ENCODE results near the gene SENP5. TPM values are rescaled to one million over a fixed set of nuclear protein-coding genes. Genes with fewer than 3 reads are reported as not detected.
"Not testable (repeated sequence)": the region's sequence is repeated elsewhere in the genome, so short reads cannot be mapped to it uniquely, and the experiment has no call there.

SENP5 gene
- total RNA-seq, 2 donors from 2014 or later: 26.9 to 31.7 TPM

- intact Hi-C loops (cut with DNase I, micrococcal nuclease): no loop called here
- ATAC-seq (no peak), DNase-seq (no peak)
Measured at GRCh38 chr3:196872316-196872715, 4.6 kb downstream of the SENP5 start.

GRCh38 chr3:196874511-196875094, 6.9 kb downstream of the SENP5 start:
- DNase-seq; intact Hi-C loops (cut with DNase I, micrococcal nuclease); ATAC-seq: not testable (repeated sequence)

GRCh38 chr3:196875258-196875657, 7.5 kb downstream of the SENP5 start:
- no peak for DNase-seq
- intact Hi-C loops (cut with DNase I, micrococcal nuclease): no loop called here
- no peak for ATAC-seq

GRCh38 chr3:196883361-196883760, 15.6 kb downstream of the SENP5 start:
- ATAC-seq (no peak), DNase-seq (no peak)
- intact Hi-C loops (cut with DNase I, micrococcal nuclease): no loop called here

DNA sequence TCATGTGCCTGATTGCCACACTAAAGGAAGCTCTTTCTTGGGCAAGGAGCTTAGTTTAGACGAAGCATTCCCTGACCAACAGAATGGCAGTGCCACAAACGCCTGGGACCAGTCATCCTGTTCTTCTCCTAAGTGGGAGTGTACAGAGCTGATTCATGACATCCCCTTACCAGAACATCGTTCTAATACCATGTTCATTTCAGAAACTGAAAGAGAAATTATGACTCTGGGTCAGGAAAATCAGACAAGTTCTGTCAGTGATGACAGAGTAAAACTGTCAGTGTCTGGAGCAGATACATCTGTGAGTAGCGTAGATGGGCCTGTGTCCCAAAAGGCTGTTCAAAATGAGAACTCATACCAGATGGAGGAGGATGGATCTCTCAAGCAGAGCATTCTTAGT, 18.4 kb downstream of the SENP5 start:
- intact Hi-C loops (cut with DNase I, micrococcal nuclease): no loop called here
- ATAC-seq: no peak

GRCh38 chr3:196889844-196890708, 22.4 kb downstream of the SENP5 start:
- DNase-seq: no peak
- intact Hi-C loops (cut with DNase I, micrococcal nuclease): no loop called here
- ATAC-seq: no peak

More for the DNA sequence above, 18.4 kb downstream of the SENP5 start:
- DNase-seq: no peak

DNA sequence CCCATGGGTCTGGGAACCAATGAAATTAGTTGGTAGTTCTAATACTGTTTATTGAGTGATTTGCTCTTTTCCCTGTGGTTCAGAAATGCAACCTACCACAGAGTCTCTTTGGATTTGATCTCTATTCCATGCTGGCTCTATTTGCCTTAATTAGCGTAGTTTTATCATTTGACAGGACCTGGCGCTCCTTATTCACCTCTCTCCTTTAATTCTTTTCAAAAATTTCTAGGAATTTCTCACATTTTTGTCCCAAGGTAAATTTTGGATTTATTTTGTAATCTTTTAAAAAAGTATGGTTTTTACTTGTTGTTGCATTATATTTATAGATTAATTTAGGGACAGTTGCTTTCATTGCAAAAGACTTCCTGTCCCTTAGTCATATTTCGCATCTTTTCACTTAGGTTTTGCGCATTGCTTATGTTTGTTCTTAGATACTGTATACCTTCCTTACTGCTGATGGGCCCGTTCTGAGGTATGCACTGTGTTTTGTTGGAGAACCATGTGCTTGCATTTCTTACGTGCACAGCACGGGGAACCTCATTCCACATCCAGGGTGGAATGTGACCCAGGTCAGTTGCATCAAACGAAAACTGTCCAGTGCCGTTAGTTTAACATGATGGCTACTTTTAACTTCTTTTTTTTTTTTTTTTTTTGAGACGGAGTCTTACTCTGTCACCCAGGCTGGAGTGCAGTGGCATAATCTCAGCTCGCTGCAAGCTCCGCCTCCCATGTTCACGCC, 27.0 kb downstream of the SENP5 start:
- intact Hi-C loops (cut with DNase I, micrococcal nuclease): no loop called here
- ATAC-seq: no peak
- DNase-seq: no peak

GRCh38 chr3:196896229-196896628, 28.5 kb downstream of the SENP5 start:
- DNase-seq: no peak
- intact Hi-C loops (cut with DNase I, micrococcal nuclease): no loop called here
- no peak for ATAC-seq

GRCh38 chr3:196901768-196902167, 34.0 kb downstream of the SENP5 start:
- no peak for DNase-seq
- ATAC-seq: no peak
- intact Hi-C loops (cut with DNase I, micrococcal nuclease): no loop called here

DNA sequence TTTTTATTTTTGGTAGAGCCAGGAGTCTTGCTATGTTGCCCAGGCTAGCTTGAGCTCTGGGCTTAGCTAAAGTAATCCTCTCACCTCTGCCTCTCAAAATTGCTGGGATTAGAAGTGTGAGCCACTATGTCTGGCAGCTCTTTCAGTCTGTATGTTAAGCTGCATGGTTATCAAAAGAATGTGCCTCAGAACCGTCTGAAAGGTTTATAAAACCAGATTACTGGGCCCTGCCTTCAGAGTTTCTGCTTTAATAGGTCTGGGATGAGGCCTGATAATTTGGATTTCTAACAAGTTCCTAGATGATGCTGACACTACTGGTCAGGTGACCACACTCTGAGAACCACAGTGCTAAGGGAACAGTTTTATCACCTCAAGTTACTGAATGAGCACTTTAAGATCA, 34.6 kb downstream of the SENP5 start:
- no peak for DNase-seq
- intact Hi-C loops (cut with DNase I, micrococcal nuclease): no loop called here
- no peak for ATAC-seq

- DNase-seq (no peak), ATAC-seq (no peak)
- intact Hi-C loops (cut with DNase I, micrococcal nuclease): no loop called here
Measured at GRCh38 chr3:196903740-196904139, 36.0 kb downstream of the SENP5 start.

- ATAC-seq: no peak
- intact Hi-C loops (cut with DNase I, micrococcal nuclease): no loop called here
- DNase-seq: no peak
Measured at GRCh38 chr3:196914866-196915265, 47.1 kb downstream of the SENP5 start.

GRCh38 chr3:196915375-196915774, 47.7 kb downstream of the SENP5 start:
- DNase-seq: no peak
- intact Hi-C loops (cut with DNase I, micrococcal nuclease): no loop called here
- ATAC-seq: no peak

- no peak for ATAC-seq
- intact Hi-C loops (cut with DNase I, micrococcal nuclease): no loop called here
- DNase-seq: no peak
Measured at GRCh38 chr3:196916221-196916620, 48.5 kb downstream of the SENP5 start.

- ATAC-seq: no peak
- intact Hi-C loops (cut with DNase I, micrococcal nuclease): no loop called here
- DNase-seq: no peak
Measured at GRCh38 chr3:196916995-196917394, 49.3 kb downstream of the SENP5 start.

DNA sequence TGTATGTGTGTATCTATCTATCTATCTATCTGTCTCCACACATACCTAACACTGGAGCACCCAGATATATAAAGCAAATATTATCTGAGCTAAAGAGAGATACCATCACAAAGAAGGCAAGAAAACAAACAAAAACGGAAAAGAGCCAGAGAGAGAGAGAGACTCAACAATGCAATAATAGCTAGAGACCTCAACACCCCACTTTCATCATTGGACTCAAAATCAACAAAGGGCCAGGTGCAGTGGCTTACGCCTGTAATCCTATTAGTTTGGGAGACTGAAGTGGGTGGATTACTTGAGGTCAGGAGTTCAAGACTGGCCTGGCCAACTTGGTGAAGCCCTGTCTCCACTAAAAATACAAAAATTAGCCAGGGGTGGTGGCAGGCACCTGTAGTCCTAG, 51.2 kb downstream of the SENP5 start:
- ATAC-seq (no peak), DNase-seq (no peak)
- intact Hi-C loops (cut with DNase I, micrococcal nuclease): no loop called here

- ATAC-seq (no peak), DNase-seq (no peak)
- intact Hi-C loops (cut with DNase I, micrococcal nuclease): no loop called here
Measured at GRCh38 chr3:196920733-196921132, 53.0 kb downstream of the SENP5 start.

DNA sequence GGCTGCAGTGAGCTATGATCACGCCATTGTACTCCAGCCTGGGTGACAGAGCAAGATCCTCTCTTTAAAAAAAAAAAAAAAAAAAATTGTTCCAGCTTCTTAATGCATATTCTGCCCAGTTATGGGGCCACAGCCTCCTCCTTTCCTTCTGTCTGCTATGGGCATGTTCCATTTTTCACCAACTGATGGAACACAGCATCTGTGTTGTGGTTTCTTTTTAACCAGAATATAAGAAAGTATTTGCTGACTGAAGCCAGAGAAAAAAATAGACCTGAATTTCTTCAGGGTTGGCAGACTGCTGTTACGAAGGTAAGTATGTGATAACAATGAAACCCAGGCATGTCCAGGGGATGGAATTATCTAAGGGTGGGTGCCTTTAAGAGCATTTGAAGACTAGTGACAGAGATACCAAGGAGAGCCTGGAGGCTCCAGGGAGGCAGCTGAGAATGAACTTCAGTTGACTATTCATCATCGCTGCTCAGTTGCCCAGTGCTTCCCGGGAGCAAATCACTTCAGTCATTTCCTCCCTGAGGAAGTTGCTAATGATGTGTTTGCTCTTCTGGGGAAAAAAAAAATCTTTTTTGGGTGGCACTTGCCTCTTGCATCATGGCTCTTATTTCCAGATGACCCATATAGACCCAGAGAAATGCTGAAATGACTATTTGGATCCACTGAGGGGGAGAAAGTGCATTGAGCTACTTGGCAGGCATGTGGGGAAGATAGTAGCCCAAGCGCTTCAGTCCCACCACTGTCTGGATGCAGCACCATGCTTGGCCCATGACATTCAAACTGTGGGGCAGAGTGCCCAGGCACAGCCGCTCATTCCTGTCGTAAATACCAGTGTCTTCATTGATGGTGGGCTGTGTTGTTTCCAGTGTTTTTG, 60.1 kb downstream of the SENP5 start:
- ATAC-seq: no peak
- no peak for DNase-seq
- intact Hi-C loops (cut with DNase I, micrococcal nuclease): no loop called here

DNA sequence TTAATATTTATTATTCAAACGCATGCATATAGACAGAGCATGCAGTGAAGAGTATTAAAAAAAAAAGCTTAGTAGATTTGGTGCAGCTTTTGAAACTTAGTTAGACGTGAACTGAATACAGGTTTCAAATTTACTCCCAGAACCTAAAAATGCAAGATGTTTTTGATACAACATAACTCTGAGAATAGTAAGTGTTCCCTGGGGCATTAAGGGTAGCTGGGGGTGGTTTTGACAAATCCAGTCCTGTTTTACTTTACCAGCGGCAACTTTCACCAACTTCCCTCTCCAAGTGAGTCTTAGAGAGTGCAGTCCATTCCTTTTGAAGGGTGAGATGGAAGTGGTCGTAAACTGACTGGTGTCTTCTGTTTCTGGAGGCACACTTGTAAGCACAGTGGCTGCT, 63.4 kb downstream of the SENP5 start:
- intact Hi-C loops (cut with DNase I, micrococcal nuclease): no loop called here
- ATAC-seq: no peak
- DNase-seq: no peak

Data from left colon (tissue), 2 donors.